Posterior cingulate gyrus (tissue), 11 donors: ENCODE results near the gene TEX14.

Experiments used
- DNase-seq, 10 donors: peaks; one replicate each; pipeline versions ENCODE4 v3.0.0 to v3.0.0-alpha.2; 2020 to 2021; ENCODE audit warnings: mixed read lengths in 3 of 10
- intact Hi-C: fragments of 100-400 bp; cut with DNase I; formaldehyde crosslinking; loops from one replicate; pipeline ENCODE4 v1.15.1; 2023

Gene TEX14

GRCh38 chr17:58532555-58532951 is 159.3 kb downstream of the TEX14 start:
- DNase-seq = peak in 1 of 10 donors; percentile 75
- intact Hi-C loops = no loop called here

- intact Hi-C loops = no loop called here
Observed at GRCh38 chr17:58531661-58532554, 159.9 kb downstream of the TEX14 start.

GRCh38 chr17:58531122-58531521 is 160.7 kb downstream of the TEX14 start:
- peak in 2 of 10 donors; percentile 49 to 87 for DNase-seq
- intact Hi-C loops = no loop called here

More at GRCh38 chr17:58531661-58532554, 159.9 kb downstream of the TEX14 start:
- peak; percentile 72 to 98 (median 78) for DNase-seq

- intact Hi-C loops = no loop called here
- peak in 1 of 10 donors; percentile 86 for DNase-seq
Observed at GRCh38 chr17:58530655-58531054, 161.2 kb downstream of the TEX14 start.

- intact Hi-C loops = loop anchor here (5.0 kb wide), 1 partner anchor 48 kb away; no protein-coding TSS in a partner anchor
Observed at GRCh38 chr17:58529275-58529674, 162.6 kb downstream of the TEX14 start.

GRCh38 chr17:58528443-58528842 is 163.4 kb downstream of the TEX14 start:
- intact Hi-C loops = loop anchor here (5.0 kb wide), 1 partner anchor 49 kb away; no protein-coding TSS in a partner anchor
- DNase-seq = no peak

More at GRCh38 chr17:58529275-58529674, 162.6 kb downstream of the TEX14 start:
- DNase-seq = peak; percentile 48 to 96 (median 73)

- peak; percentile 69 to 98 (median 88) for DNase-seq
Observed at GRCh38 chr17:58527949-58528348, 163.9 kb downstream of the TEX14 start.

GRCh38 chr17:58527306-58527705 is 164.5 kb downstream of the TEX14 start:
- peak in 2 of 10 donors; percentile 53 to 79 for DNase-seq
- intact Hi-C loops = loop anchor here (5.0 kb wide), 1 partner anchor 50 kb away; no protein-coding TSS in a partner anchor

More at GRCh38 chr17:58527949-58528348, 163.9 kb downstream of the TEX14 start:
- intact Hi-C loops = loop anchor here (5.0 kb wide), 1 partner anchor 49 kb away; no protein-coding TSS in a partner anchor

GRCh38 chr17:58525239-58525638 is 166.6 kb downstream of the TEX14 start:
- intact Hi-C loops = loop anchor here (5.0 kb wide), 1 partner anchor 52 kb away; no protein-coding TSS in a partner anchor
- DNase-seq = peak in 1 of 10 donors; percentile 83

- DNase-seq = peak in 1 of 10 donors; percentile 82
- intact Hi-C loops = no loop called here
Observed at GRCh38 chr17:58521680-58522079, 170.2 kb downstream of the TEX14 start.

- intact Hi-C loops = no loop called here
- peak in 1 of 10 donors; percentile 80 for DNase-seq
Observed at GRCh38 chr17:58520843-58521430, 170.9 kb downstream of the TEX14 start.

- peak; percentile 99 to 100 (median 100) for DNase-seq
- intact Hi-C loops = loop anchor here (1.0 to 10.0 kb wide), 5 partner anchors 113 to 589 kb away; partner anchors contain the start of genes RAD51C, SUPT4H1, TEX14 and TRIM37
Observed at GRCh38 chr17:58517928-58518609, 173.8 kb downstream of the TEX14 start.

- intact Hi-C loops = loop anchor here (5.0 to 10.0 kb wide), 3 partner anchors 163 to 590 kb away; partner anchors contain the start of genes RAD51C, SUPT4H1, TEX14 and TRIM37
- no peak for DNase-seq
Observed at GRCh38 chr17:58517378-58517927, 174.4 kb downstream of the TEX14 start.

- no peak for DNase-seq
- intact Hi-C loops = loop anchor here (5.0 to 10.0 kb wide), 3 partner anchors 162 to 590 kb away; partner anchors contain the start of genes RAD51C, SUPT4H1, TEX14 and TRIM37
Observed at GRCh38 chr17:58516644-58517377, 175.0 kb downstream of the TEX14 start.

- DNase-seq = no peak
- intact Hi-C loops = loop anchor here (5.0 to 10.0 kb wide), 3 partner anchors 160 to 592 kb away; partner anchors contain the start of genes RAD51C, SUPT4H1, TEX14 and TRIM37
Observed at GRCh38 chr17:58515286-58515685, 176.6 kb downstream of the TEX14 start.

- DNase-seq = no peak
- intact Hi-C loops = loop anchor here (5.0 to 10.0 kb wide), 3 partner anchors 160 to 593 kb away; partner anchors contain the start of genes RAD51C, SUPT4H1, TEX14 and TRIM37
Observed at GRCh38 chr17:58514770-58515157, 177.1 kb downstream of the TEX14 start.

- peak; percentile 61 to 97 (median 84) for DNase-seq
- intact Hi-C loops = loop anchor here (10.0 kb wide), 1 partner anchor 159 kb away; the partner anchor contains the start of gene SUPT4H1
Observed at GRCh38 chr17:58513965-58514769, 177.7 kb downstream of the TEX14 start, which contains the start of gene MTMR4. TSS of gene MTMR4 (minus strand) at chr17:58514638. CDS start at chr17:58514407, 231 bp downstream.
